Activated T-helper 1 cell treated with anti-CD3 and anti-CD28 coated beads, Interleukin-12 subunit alpha, Interleukin-12 subunit beta, Interleukin-2, Interleukin-4 antibody, amounts not matched to agents 30 ng/mL and 10 ng/mL and 1 ng/mL, durations not matched to agents 14 hours and 24 hours and 36 hours (primary cell): ENCODE results near the gene ZFHX3. TPM values are rescaled to one million over a fixed set of nuclear protein-coding genes. Genes with fewer than 3 reads are reported as not detected.

Experiments
- DNase-seq: peaks from one replicate; pipeline ENCODE4 v3.0.0; 2021; ENCODE audit warnings: low spot score
- H3K27ac Mint-ChIP-seq: one replicate; pipeline ENCODE4 v1.8.0; 2021; ENCODE audit warnings: mild to moderate bottlenecking, mixed read lengths
- H3K27me3 Mint-ChIP-seq: one replicate; pipeline ENCODE4 v1.8.0; 2022; ENCODE audit warnings: mild to moderate bottlenecking, moderate library complexity, mixed read lengths; ENCODE audit not compliant: insufficient read depth
- H3K36me3 Mint-ChIP-seq: one replicate; pipeline ENCODE4 v1.8.0; 2021; ENCODE audit warnings: low read depth, mixed read lengths
- H3K4me1 Mint-ChIP-seq: one replicate; pipeline ENCODE4 v1.8.0; 2021; ENCODE audit warnings: low read depth, mixed read lengths
- H3K4me3 Mint-ChIP-seq: one replicate; pipeline ENCODE4 v1.8.0; 2021; ENCODE audit warnings: mild to moderate bottlenecking, moderate library complexity, mixed read lengths
- H3K9me3 Mint-ChIP-seq: one replicate; pipeline ENCODE4 v1.8.0; 2021; ENCODE audit warnings: mixed read lengths
- intact Hi-C: fragments of 100-400 bp; cut with micrococcal nuclease; formaldehyde crosslinking; loops from one replicate; pipeline ENCODE4 v1.15.1; 2024
- total RNA-seq: library from RNA; stranded (reverse); gene quantifications from 2 replicates; pipeline ENCODE4 v1.2.3, GENCODE V29; 2022

Gene ZFHX3
- total RNA-seq, 1 donor from 2014 or later, result 0.34 TPM

DNA sequence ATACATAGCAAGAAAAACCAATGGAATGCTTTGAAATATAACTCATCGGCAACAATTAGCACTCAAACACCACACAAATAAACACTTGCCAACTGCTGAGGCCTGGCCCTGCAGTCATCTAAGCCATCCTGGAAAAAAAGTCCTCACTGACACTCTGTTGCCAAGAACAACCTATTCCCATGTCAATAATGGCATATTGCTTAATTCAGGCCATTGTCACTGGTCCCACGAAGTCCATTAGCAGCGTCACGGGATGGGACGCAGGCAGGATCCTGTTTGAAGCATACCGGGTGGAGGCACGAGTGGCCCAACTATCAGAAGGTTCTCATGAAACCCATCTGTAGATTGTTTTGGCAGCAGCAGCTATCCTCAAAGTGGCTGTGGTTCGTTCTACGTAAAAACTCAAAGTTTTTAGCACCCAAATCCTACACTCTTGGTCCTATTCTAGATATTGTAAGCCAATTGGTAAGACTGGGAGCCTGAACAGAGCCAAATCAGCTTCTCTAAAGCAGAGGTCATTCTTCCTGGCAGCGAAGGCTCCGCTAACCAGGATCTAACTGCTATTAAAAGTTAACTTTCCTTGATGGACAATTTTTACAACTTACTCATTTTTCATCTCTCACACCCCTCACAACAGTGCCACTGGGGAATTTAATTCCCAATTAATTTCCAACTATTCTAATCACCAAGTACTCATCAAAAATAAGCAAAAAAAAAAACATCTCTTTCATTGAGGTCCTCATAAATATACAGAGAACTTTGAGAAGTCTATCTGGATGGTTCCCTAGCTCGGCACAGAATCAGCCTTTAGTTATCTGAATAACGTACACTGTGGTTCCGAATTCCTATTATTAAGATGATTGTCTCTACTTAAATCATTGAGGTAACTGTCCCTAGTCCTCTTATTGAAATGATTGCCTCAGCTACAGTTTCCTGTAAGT, 91.5 kb downstream of the ZFHX3 start:
- Mint-ChIP-seq H3K27ac (no peak overlapping the region), H3K9me3 (no peaks in the 10 kb centered on the region), H3K4me3 (no peak overlapping the region), H3K36me3 (peaks cover 2% of the 10 kb centered on the region), H3K4me1 (no peaks in the 10 kb centered on the region), H3K27me3 (no peaks in the 10 kb centered on the region)
- intact Hi-C loops, result no loop called here
- DNase-seq, result no peak

DNA sequence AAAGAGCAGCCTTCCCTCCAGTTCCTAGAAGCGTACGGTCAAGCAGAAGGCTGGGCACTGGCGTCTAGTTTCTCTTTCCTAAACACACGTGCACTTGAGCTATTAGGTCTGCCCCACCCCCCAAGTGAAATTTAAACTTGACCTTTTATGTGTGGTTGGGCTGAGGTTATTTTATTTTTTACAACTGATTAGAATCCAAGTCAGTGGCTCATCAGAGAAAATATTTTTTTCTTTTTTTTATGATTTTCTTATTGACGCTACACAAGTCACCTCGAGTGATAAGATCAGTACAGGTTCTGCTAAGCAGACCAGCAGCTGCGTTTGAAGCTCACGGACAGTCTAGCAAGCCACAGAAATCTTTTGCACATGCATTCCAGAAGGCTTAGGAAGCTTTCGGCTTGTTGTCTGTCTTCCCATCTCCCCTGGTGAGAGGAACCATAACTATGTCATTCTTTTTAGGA, 95.1 kb downstream of the ZFHX3 start:
- Mint-ChIP-seq H3K36me3 (peaks cover 2% of the 10 kb centered on the region), H3K27ac (no peak overlapping the region), H3K4me1 (no peaks in the 10 kb centered on the region), H3K9me3 (peaks cover 11% of the 10 kb centered on the region), H3K4me3 (no peak overlapping the region), H3K27me3 (no peaks in the 10 kb centered on the region)
- no peak for DNase-seq
- intact Hi-C loops, result no loop called here

DNA sequence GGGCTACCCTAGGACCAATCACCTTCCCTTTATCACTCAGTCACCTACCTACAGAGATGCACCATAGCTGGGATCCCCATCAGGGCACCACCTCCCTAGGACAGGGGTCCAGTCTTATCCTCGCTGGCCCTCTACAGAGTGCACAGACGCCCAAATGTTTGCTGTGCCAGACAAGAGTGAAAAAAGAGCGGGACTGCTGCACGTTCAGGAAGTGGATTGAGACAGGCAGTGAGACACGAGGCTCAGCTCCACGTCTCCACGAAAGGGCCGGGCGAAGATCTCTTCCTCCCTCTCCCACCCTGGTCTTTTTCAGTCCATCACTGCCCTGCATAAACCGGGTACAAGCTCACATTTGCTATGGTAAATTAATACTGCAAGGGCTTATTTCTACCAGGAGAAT, 95.5 kb downstream of the ZFHX3 start:
- intact Hi-C loops, result no loop called here

DNA sequence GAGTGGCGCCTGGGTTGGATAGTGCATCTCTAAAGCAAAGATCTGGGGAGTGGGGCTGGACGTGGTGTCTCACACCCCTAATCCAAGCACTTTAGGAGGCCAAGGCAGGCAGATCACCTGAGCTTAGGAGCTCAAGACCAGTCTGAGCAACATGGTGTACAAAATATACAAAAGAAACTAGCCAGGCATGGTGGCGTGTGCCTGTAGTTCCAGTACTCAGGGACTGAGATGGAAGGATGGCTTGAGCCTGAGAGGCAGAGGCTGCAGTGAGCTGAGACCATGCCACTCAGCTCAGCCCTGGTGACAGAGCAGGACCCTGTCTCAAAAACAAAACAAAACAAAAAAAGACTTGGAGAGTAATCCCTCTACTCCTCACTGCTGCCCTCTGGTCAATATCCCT, 96.0 kb downstream of the ZFHX3 start:
- no peak overlapping the region for H3K4me3 Mint-ChIP-seq
- peaks cover 11% of the 10 kb centered on the region for H3K9me3 Mint-ChIP-seq
- H3K27me3 Mint-ChIP-seq, result no peaks in the 10 kb centered on the region
- intact Hi-C loops, result no loop called here
- no peaks in the 10 kb centered on the region for H3K4me1 Mint-ChIP-seq
- H3K36me3 Mint-ChIP-seq, result no peaks in the 10 kb centered on the region
- no peak for DNase-seq
- H3K27ac Mint-ChIP-seq, result no peak overlapping the region

More for the DNA sequence above, 95.5 kb downstream of the ZFHX3 start:
- Mint-ChIP-seq H3K27ac (no peak overlapping the region), H3K4me1 (no peaks in the 10 kb centered on the region), H3K27me3 (no peaks in the 10 kb centered on the region), H3K9me3 (peaks cover 11% of the 10 kb centered on the region), H3K36me3 (peaks cover 2% of the 10 kb centered on the region), H3K4me3 (no peak overlapping the region)
- no peak for DNase-seq

DNA sequence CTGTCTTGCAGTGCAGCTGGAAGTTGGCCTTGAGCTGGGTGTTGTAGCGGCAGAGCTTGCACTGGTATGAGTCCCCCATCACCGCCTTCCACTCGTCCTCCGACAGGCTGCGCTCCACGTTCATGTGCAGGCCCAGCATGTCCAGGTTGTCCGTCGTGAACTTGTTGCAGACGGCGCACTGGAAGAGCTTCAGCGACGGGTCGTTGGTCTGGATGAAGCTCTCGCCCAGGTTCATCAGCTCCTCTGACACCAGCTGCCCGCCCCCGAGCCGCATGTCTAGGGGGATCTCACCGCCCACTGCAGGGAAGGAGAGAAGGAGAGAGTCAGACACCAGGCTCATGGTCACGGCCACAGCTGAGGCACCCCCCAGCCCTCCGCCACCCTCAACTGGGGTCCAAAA, 97.3 kb downstream of the ZFHX3 start:
- no peak for DNase-seq
- Mint-ChIP-seq H3K4me1 (no peaks in the 10 kb centered on the region), H3K27me3 (no peaks in the 10 kb centered on the region), H3K4me3 (no peak overlapping the region), H3K36me3 (no peaks in the 10 kb centered on the region), H3K27ac (no peak overlapping the region), H3K9me3 (peaks cover 11% of the 10 kb centered on the region)
- intact Hi-C loops, result no loop called here

DNA sequence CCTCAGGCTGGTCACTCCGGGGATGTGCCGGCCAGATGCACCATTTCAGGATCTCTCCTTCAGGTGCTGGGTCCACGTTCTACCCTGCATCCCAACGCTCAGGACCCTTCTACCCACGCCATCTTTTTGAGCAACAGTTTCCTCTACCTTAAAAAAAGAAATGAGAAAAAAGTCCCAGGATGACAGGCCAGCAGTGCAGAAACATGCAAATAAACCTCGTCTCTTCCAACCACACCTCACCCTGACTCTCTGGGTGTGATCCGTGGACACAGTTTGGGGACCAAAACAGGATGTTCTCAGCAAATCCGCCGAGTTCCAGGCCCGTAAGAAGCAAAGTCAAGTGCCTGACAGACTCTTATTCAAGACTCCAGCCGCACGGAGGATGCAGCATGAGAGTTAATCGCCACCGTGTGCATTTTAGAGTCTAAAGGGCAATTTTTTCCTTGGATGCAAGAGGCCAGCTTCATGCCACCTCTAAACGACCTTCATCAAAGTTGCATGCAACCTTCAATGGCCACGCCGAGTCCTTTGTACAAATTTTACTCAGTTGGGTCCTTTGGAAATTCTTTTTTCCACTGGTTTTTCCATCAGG, 99.6 kb downstream of the ZFHX3 start:
- Mint-ChIP-seq H3K4me1 (no peaks in the 10 kb centered on the region), H3K27ac (no peak overlapping the region), H3K27me3 (no peaks in the 10 kb centered on the region), H3K36me3 (no peaks in the 10 kb centered on the region), H3K9me3 (peaks cover 11% of the 10 kb centered on the region), H3K4me3 (no peak overlapping the region)
- intact Hi-C loops, result no loop called here
- DNase-seq, result no peak

DNA sequence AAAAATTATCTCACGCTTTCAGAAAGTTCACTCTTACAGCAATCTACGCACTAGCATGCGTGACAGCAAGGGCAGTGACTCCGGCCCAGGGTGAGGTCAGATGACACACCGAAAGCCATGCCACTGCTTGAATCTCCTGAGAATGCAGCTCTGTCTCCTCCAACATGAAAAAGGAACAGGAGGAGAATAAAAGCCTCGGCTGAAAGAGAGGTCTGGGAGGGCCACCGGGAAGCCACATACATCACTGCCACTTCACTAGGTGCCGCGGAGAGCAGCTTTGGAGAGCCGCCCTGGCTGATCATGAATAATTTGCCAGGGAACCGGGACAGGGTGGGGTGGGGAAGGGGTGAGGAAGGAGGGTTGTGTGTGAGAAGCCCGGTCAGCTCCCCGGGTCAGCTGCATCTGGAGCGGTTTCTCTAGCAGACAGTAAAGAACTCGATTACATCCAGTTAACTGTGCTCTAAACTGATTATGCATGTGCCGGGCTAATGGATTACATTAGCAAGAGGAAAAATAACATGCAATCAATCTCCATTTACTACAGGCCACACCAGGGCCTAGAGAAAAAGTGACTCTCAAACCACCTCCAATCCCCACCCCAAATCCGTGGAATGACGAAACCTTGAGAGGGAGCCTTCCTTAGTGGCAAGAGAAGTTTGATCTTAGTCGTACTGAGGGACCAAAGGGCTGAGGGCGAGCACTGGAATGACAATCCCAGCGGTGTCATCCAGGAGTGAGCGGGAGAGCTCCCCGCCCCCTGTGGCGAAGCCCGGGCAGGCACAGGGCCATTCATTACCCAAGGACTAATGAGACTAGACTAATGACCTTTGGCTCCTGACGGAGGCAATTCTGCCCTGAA, 100.3 kb downstream of the ZFHX3 start:
- Mint-ChIP-seq H3K4me3 (no peak overlapping the region), H3K27ac (no peak overlapping the region), H3K9me3 (peaks cover 11% of the 10 kb centered on the region), H3K27me3 (no peaks in the 10 kb centered on the region), H3K36me3 (no peaks in the 10 kb centered on the region), H3K4me1 (no peaks in the 10 kb centered on the region)
- DNase-seq, result no peak
- intact Hi-C loops, result no loop called here

DNA sequence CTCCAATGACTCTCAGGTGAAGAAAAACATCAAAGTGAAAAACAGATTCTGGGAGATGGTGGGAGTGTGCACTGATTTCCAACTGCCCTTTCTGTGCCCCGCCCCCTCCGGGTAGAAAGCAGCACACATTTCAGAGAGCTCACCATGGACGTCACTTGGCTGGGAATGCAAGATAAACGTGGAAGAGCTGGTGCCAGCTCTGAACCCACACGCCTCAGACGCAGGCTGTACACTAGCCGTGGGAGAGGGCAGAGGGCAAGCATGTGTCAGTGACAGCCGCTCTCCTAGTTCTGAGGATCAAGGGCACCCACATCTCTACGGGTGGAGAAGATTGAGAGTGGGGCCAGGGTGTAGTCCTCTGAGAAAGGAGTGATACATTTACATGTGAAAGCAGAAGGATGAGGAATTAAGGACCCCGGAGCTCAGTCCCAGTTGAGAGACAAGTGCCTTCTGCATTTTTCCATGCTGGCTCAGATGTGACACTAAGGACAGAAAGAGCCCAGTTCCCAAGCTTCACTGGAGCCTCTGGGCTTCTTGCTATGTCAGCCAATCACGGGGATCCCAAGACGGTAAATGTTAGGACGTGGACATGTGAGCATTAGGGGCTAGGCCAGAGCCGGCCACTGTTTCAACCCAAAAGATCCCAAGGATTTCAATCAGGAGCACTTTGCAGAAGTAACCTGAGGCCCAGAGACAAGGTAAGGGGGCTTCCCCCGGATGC, 101.3 kb downstream of the ZFHX3 start:
- H3K27ac Mint-ChIP-seq, result no peak overlapping the region
- no peak overlapping the region for H3K4me3 Mint-ChIP-seq

DNA sequence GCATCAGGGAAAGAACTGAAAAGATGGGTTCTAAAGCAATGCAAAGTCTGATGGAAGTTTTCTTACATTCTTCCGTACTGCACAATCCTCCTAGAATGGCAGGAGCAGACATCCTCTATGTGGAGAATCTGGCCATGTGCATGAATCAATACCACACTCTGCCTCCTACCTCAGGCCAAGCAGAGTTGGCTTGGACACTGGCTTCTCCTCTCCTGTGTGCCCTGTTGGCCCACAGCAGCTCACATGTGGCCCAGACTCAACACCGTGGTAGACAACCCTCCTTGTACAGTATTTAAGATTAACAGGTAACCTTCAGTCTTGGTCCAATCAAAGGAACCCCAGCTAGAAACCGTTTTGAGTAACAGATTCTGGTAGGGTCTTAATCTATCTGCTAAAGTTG, 101.9 kb downstream of the ZFHX3 start:
- no peaks in the 10 kb centered on the region for H3K4me1 Mint-ChIP-seq
- H3K27me3 Mint-ChIP-seq, result no peaks in the 10 kb centered on the region
- intact Hi-C loops, result no loop called here
- DNase-seq, result no peak
- no peaks in the 10 kb centered on the region for H3K36me3 Mint-ChIP-seq
- H3K27ac Mint-ChIP-seq, result no peak overlapping the region
- peaks cover 11% of the 10 kb centered on the region for H3K9me3 Mint-ChIP-seq
- H3K4me3 Mint-ChIP-seq, result no peak overlapping the region

More for the DNA sequence above, 101.3 kb downstream of the ZFHX3 start:
- H3K9me3 Mint-ChIP-seq, result peaks cover 11% of the 10 kb centered on the region
- DNase-seq, result no peak
- H3K27me3 Mint-ChIP-seq, result no peaks in the 10 kb centered on the region
- H3K4me1 Mint-ChIP-seq, result no peaks in the 10 kb centered on the region
- no peaks in the 10 kb centered on the region for H3K36me3 Mint-ChIP-seq
- intact Hi-C loops, result no loop called here

DNA sequence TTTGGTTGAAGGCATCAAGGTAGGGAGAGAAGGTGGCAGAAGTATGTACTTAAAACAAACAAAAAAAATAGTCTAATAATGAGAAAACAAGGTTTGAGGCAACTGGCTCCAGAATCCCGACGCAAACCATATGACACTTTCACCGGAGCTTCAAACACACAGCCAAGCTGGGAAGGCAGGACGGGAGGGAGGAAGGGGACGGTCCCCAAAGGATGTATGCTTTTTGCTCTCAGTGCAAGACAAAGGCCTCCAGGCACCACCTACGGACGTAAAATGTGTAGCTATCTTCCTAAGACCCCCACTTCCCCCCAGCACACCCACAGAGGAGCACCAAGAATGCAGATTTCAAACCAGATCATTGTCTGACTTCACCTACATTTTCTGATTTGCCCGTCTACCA, 102.3 kb downstream of the ZFHX3 start:
- Mint-ChIP-seq H3K27ac (no peak overlapping the region), H3K4me3 (no peak overlapping the region), H3K9me3 (peaks cover 11% of the 10 kb centered on the region), H3K27me3 (no peaks in the 10 kb centered on the region), H3K4me1 (no peaks in the 10 kb centered on the region), H3K36me3 (no peaks in the 10 kb centered on the region)
- DNase-seq, result no peak
- intact Hi-C loops, result no loop called here

DNA sequence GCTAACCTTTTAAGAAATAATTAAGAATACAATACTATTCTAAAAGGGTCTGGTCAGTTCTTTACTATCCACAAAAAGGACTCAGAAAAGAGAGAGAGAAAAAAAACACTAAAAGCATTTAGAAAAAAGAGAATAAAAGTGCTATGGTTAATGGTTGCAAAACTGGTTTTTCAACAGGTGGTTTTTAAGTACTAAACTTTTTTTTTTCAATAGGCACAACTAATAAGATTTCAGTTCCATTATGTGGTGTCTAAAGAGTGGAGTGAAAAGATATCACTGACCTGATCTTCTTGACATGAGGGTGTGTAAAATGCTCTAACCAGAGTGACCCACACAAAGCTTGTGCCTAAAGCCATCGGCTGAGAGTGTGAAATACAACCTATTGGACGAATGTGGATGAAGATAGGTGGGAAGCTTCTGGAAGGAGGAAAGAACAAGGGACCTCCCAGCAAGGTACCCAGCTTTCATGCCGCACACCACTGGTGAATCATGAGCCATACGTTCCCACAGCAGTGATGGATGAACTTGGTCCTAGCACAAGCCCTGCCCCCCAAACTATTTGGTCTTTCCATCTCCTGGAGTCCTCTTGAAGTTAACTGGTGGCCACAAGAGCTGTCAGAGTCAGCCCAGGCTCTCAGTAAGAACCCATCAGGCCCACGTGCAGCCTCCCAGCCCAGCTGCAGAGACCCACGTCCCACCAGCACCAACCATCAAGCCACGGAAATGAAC, 103.0 kb downstream of the ZFHX3 start:
- Mint-ChIP-seq H3K4me1 (no peaks in the 10 kb centered on the region), H3K36me3 (no peaks in the 10 kb centered on the region), H3K27ac (no peak overlapping the region), H3K27me3 (no peaks in the 10 kb centered on the region), H3K4me3 (no peak overlapping the region), H3K9me3 (peaks cover 10% of the 10 kb centered on the region)
- DNase-seq, result no peak
- intact Hi-C loops, result no loop called here

DNA sequence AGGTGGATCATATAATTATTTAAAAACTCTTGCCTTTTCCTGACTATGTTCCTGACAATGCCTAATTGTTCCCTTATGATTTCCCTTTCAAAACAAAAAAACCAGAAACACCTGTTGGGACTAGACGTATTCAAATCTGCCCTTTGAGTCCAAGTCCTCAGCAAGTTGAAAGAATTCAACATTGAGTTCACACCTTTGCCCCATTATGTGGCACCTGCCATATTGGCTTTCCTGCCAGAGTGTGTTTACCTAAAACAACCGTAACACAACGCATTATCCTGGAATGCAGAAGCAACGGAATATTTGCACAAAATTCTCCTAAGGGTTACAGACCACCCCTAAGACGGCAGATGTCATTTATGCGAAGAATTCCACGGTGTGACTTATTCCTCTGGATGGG, 105.9 kb downstream of the ZFHX3 start:
- no peaks in the 10 kb centered on the region for H3K36me3 Mint-ChIP-seq
- no peaks in the 10 kb centered on the region for H3K9me3 Mint-ChIP-seq
- H3K27ac Mint-ChIP-seq, result no peak overlapping the region
- no peaks in the 10 kb centered on the region for H3K4me1 Mint-ChIP-seq
- no peak for DNase-seq
- intact Hi-C loops, result no loop called here
- H3K4me3 Mint-ChIP-seq, result no peak overlapping the region
- H3K27me3 Mint-ChIP-seq, result peaks cover 3% of the 10 kb centered on the region
